Measurements from ENCODE around the gene MYO5B. TPM values are rescaled to one million over a fixed set of nuclear protein-coding genes. Genes with fewer than 3 reads are reported as not detected.

The MYO5B gene
- polyA plus RNA-seq, 1 of the 3 experiments (the other 2 are of a cell fraction), result 1.3 TPM

- Histone ChIP-seq H3K79me2 (ENCODE audit: insufficient read depth) (no peaks in the 10 kb centered on the region), H3F3A (replicated peaks; ENCODE audit: insufficient read depth) (no peaks in the 10 kb centered on the region), H3K9ac (no peak overlapping the region), H3K9me3 (no peaks in the 10 kb centered on the region), H3K4me1 (ENCODE audit: control insufficient read depth in 1 of 2, insufficient read depth in 2 of 2, low read depth in 1 of 2, low read length in 1 of 2) (peaks cover 0 to 7% of the 10 kb centered on the region in 2 experiments; a peak in 1 of 4 replicates), H3K9me2 (no peaks in the 10 kb centered on the region), H3K4me2 (no peak overlapping the region), H3K36me3 (replicated peaks in 1 of 2; ENCODE audit: control insufficient read depth in 1 of 2, insufficient read depth in 2 of 2, low read length in 1 of 2) (no peaks in the 10 kb centered on the region), H3K4me3 (ENCODE audit: low read depth in 2 of 2, low read length in 1 of 2) (no peak overlapping the region), H2AFZ (ENCODE audit: low read depth) (no peak overlapping the region), H4K20me1 (ENCODE audit: insufficient read depth) (no peaks in the 10 kb centered on the region), H3K27me3 (ENCODE audit: insufficient read depth) (no peaks in the 10 kb centered on the region), H3K27ac (ENCODE audit: low read depth in 2 of 2, low read length in 1 of 2) (no peak overlapping the region)
- TF ChIP-seq GABPA (IDR thresholded peaks at IDR 0.05; ENCODE audit: low read depth) (no peak), ELF1 (IDR thresholded peaks at IDR 0.05) (no peak), TCF12 (IDR thresholded peaks at IDR 0.05) (no peak), NRF1 (IDR thresholded peaks at IDR 0.05; ENCODE audit: low read depth, low read length) (no peak), RAD21 (IDR thresholded peaks at IDR 0.05; ENCODE audit: low read length) (no peak), CHD2 (IDR thresholded peaks at IDR 0.05; ENCODE audit: low read length, partially characterized antibody) (no peak), USF2 (IDR thresholded peaks at IDR 0.05; ENCODE audit: borderline replicate concordance, low read depth, low read length) (no peak), TAF1 (IDR thresholded peaks at IDR 0.05; ENCODE audit: borderline replicate concordance, low read depth, low read length) (no peak), SIN3A (IDR thresholded peaks at IDR 0.05; ENCODE audit: borderline replicate concordance, low read depth, low read length) (no peak), USF1 (IDR thresholded peaks at IDR 0.05; ENCODE audit: borderline replicate concordance, low read depth) (no peak)
- TF ChIP-seq, protein P1, sequence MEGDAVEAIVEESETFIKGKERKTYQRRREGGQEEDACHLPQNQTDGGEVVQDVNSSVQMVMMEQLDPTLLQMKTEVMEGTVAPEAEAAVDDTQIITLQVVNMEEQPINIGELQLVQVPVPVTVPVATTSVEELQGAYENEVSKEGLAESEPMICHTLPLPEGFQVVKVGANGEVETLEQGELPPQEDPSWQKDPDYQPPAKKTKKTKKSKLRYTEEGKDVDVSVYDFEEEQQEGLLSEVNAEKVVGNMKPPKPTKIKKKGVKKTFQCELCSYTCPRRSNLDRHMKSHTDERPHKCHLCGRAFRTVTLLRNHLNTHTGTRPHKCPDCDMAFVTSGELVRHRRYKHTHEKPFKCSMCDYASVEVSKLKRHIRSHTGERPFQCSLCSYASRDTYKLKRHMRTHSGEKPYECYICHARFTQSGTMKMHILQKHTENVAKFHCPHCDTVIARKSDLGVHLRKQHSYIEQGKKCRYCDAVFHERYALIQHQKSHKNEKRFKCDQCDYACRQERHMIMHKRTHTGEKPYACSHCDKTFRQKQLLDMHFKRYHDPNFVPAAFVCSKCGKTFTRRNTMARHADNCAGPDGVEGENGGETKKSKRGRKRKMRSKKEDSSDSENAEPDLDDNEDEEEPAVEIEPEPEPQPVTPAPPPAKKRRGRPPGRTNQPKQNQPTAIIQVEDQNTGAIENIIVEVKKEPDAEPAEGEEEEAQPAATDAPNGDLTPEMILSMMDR (IDR thresholded peaks at IDR 0.05), result no peak
- TF ChIP-seq, protein P2, sequence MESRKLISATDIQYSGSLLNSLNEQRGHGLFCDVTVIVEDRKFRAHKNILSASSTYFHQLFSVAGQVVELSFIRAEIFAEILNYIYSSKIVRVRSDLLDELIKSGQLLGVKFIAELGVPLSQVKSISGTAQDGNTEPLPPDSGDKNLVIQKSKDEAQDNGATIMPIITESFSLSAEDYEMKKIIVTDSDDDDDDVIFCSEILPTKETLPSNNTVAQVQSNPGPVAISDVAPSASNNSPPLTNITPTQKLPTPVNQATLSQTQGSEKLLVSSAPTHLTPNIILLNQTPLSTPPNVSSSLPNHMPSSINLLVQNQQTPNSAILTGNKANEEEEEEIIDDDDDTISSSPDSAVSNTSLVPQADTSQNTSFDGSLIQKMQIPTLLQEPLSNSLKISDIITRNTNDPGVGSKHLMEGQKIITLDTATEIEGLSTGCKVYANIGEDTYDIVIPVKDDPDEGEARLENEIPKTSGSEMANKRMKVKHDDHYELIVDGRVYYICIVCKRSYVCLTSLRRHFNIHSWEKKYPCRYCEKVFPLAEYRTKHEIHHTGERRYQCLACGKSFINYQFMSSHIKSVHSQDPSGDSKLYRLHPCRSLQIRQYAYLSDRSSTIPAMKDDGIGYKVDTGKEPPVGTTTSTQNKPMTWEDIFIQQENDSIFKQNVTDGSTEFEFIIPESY (IDR thresholded peaks at IDR 0.05; ENCODE audit: borderline replicate concordance, low read depth), result no peak
- 43% methylated on average over 4 of the region's 4 CpGs for WGBS (ENCODE audit: low lambda C conversion rate)
- ChIA-PET POLR2A (no interaction called here), CTCF (no interaction called here)
- DNase-seq, result no peak
Observed at GRCh38 chr18:49904871-49905555, 289.9 kb downstream of the MYO5B start.

Measured in SK-N-SH (cell line).